NCI-H128 (cell line): ENCODE measurements around the gene SRP68.

Source experiments
- DNase-seq: peaks from one replicate; lab custom pipeline; 2025; ENCODE audit not compliant: unreplicated experiment; lab: John Stamatoyannopoulos, UW

The SRP68 gene

GRCh38 chr17:76000016-76000754, 72.1 kb downstream of the SRP68 start:
- no peak for DNase-seq

DNA sequence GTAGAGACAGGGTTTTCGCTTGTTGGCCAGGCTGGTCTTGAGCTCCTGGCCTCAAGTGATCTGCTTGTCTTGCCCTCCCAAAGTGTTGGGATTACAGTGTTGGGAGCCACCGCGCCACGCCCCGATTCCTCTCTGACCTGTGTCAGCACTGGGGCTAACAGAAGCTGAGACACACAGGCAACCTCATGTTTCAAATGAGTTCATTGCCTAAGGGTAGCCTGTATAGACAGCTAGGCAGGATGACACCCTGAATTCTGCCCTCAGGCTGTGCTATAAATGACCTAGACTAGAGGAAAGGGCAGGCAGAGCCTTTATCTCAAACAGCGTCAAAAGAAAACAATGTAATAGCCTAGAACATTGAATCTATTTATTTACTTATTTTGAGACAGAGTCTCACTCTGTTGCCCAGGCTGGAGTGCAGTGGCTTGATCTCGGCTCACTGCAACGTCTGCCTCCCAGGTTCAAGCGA, 74.0 kb downstream of the SRP68 start:
- DNase-seq: no peak

DNA sequence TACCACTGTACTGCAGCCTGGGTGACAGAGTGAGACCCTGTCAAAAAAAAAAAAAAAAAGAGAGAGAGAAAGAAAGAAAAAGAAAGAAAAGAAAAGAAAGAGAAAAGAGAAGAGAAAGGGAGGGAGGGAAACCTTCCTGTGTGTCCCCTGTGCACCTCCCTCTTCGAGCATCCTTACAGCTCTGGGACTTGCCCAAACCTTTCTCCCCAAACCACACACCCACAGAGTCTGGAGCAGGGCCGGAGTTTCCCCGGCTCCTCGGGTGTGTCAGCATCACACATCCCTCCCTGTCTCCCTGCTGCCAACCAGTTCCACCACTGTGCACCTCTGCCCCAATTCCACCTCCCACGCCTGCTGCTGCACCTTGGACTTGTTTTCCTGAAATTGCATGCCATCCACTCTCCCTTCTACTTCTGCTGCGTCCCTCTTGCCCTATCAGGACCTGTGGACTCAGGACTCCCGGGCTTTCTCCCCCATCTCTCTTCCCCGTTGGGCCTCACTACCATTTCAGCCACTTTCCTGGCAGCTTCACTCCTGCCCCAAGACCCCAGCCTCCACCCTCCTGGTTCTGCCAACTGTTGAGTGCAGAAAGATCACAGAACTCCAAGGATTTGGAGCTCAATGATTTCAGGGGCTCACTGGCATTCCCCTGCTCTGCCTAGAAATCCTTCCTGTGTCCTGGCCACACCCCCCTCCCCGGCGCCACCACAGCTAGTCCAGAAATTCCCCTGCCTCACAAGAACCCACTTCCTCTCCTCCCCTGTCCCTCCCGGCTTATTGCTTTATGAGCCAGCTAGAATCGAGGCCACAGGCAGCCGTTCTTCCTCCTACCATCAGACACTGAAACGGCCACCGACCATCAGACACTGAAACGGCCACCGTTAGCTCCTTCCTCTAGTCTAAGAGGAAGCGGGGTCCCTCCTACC, 75.4 kb downstream of the SRP68 start:
- no peak for DNase-seq

DNA sequence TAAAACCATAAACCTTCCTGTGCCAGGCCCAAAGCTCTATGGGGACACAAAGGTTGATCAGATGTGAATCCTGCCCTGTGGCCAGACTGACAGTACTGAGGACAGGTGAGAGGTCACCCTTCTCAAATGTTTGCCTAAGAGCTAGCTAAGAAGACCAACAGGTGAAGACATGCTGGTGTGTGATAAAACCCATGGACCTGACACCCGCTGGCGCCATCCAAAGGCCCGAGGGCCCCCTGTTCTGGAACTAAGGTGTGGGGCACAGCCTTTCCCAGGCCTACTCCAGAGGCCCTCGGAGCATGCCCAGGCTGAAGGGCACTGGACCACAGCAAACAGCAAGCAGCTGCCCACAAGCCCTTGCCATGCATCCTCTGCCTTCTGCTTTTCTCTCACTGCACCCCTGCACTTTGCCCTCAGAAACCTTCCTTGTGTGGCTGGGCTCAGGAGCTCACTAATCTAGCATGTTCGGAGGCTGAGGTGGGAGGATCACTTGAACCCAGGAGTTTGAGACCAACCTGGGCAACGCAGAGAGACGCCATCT, 76.9 kb downstream of the SRP68 start:
- DNase-seq: no peak

DNA sequence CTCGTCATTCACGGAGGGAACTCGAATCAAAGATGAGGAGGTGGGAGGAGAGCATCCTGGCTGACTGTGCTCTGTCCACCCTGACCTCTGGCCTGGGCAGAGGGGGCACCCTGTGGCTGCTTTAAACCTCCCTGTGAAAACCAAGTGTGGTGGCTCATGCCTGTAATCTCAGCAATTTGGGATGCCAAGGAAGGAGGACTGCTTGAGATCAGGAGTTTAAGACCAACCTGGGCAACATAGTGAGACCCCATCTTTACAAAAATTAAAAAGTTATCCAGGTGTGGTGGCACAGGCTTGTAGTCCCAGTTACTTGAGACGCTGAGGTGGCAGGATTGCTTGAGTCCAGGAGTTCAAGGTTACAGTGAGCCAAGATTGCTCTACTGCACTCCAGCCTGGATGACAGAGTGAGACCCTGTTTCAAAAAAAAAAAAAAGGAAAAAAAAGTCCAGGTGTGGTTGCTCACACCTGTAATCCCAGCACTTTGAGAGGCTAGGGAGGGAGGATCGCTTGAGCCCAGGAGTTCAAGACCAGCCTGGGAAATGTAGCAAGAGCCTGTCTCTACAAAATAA, 77.4 kb downstream of the SRP68 start:
- no peak for DNase-seq

- DNase-seq: no peak
Measured at GRCh38 chr17:75991396-75991795, 80.9 kb downstream of the SRP68 start.
